Left forelimb (tissue), 1 donor: ENCODE data around the gene FNDC5.

Source experiments
- DNase-seq: peaks from one replicate; pipeline ENCODE4 v3.0.0-alpha.2; 2018; ENCODE audit warnings: low spot score

FNDC5 gene

GRCh38 chr1:32813941-32814739 is 56.6 kb downstream of the FNDC5 start:
- no peak for DNase-seq
